Esophagus muscularis mucosa (tissue), 4 donors: ENCODE data around the gene NRXN3. TPM values are rescaled to one million over a fixed set of nuclear protein-coding genes. Genes with fewer than 3 reads are reported as not detected.

ENCODE experiments used
- DNase-seq: peaks from one replicate; pipeline ENCODE4 v3.0.0-alpha.2; 2017; ENCODE audit errors: extremely low spot score
- H3K27ac ChIP-seq, 4 donors: fragments of 200-600 bp; sonication (generic); replicated peaks in 1 of 4; 1 replicate in 3 of 4; 2 replicates in 1 of 4; pipeline ENCODE4 v1.5.1; 2016 to 2019; ENCODE audit warnings: mild to moderate bottlenecking in 1 of 4
- H3K27me3 ChIP-seq, 4 donors: fragments of 200-600 bp; sonication (generic); one replicate each; pipeline versions ENCODE4 v1.5.1 to v1.6.0; 2016 to 2019
- H3K36me3 ChIP-seq, 4 donors: fragments of 200-600 bp; sonication (generic); one replicate each; pipeline ENCODE4 v1.5.1; 2016 to 2019
- H3K4me1 ChIP-seq, 4 donors: fragments of 200-600 bp; sonication (generic); one replicate each; pipeline ENCODE4 v1.5.1; 2016 to 2019
- H3K4me3 ChIP-seq, 4 donors: fragments of 200-600 bp; sonication (generic); 1 replicate in 2 of 4; 2 replicates in 2 of 4; pipeline ENCODE4 v1.5.1; 2016 to 2019; ENCODE audit warnings: mild to moderate bottlenecking in 4 of 4, moderate library complexity in 1 of 4
- H3K9me3 ChIP-seq, 4 donors: fragments of 200-600 bp; sonication (generic); 1 replicate in 3 of 4; 2 replicates in 1 of 4; pipeline ENCODE4 v1.5.1; 2016 to 2019
- EP300 ChIP-seq: sonication (generic); formaldehyde crosslinking; IDR thresholded peaks from one replicate; pipeline ENCODE4 v1.6.1; 2017; ENCODE audit warnings: antibody characterized with exemption
- POLR2A ChIP-seq: fragments of 450-650 bp; IDR thresholded peaks from one replicate; pipeline ENCODE4 v1.6.1; 2017; ENCODE audit warnings: antibody characterized with exemption, moderate library complexity, mild to moderate bottlenecking, low read depth
- POLR2AphosphoS5 ChIP-seq, 2 donors: sonication (generic); formaldehyde crosslinking; IDR thresholded peaks; one replicate each; pipeline ENCODE4 v1.6.1; 2017; ENCODE audit warnings: antibody characterized with exemption in 2 of 2
- WGBS: methylation state at CpG from one replicate; pipeline ENCODE4 v1.1.5; 2018; 5-methylcytosine and 5-hydroxymethylcytosine counted together
- intact Hi-C: fragments of 100-400 bp; cut with DNase I; formaldehyde crosslinking; loops from one replicate; pipeline ENCODE4 v1.15.1; 2023
- total RNA-seq, 4 donors: library from RNA; depleted of rRNA; stranded (reverse); fragments of >200 nt; gene quantifications; one replicate each; pipeline versions ENCODE4 v1.1.0 to v1.2.1, GENCODE V29; 2016
- TF ChIP-seq, protein P1 (sequence below), 3 experiments: fragments of 200-600 bp in 2 of 3; fragments of 450-650 bp in 1 of 3; sonication (generic) in 2 of 3; IDR thresholded peaks; one replicate each; pipeline ENCODE4 v1.5.1; 2017 to 2019; ENCODE audit warnings: antibody characterized with exemption in 3 of 3, mild to moderate bottlenecking in 2 of 3, moderate library complexity in 1 of 3

NRXN3 gene
- total RNA-seq, 4 donors from 2014 or later: 71.1 to 159 (median 122) TPM

DNA sequence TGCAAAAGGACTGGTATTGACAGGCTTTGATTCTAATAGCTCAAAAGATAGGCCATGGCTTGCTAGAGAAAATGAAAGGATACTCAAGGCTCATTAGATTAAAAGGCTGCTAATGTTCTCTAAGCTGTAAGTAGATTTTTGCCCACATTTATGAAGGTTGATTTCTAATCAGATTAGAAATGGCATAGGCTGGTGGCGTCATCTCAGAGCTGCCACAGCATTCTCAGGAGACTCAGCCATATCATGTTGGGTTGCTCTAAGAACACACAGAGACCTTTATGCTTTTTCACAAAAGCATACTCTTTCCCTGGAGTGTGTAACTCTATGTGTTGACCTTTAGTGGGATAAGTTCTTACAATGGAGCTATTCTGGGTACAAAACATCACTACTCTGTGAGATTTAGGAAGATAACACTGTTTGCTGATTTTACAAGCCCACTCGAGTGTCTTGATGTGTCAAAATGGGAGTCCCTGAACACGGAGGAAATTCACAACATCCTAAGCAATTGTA lies 576.0 kb downstream of the NRXN3 start:
- Histone ChIP-seq H3K9me3 (no peaks in the 10 kb centered on the region), H3K27ac (no peak overlapping the region), H3K4me1 (no peaks in the 10 kb centered on the region), H3K36me3 (no peaks in the 10 kb centered on the region), H3K4me3 (no peak overlapping the region), H3K27me3 (no peaks in the 10 kb centered on the region)
- TF ChIP-seq POLR2AphosphoS5 (IDR thresholded peaks at IDR 0.05): no peak
- TF ChIP-seq POLR2A: no peak
- TF ChIP-seq, protein P1, sequence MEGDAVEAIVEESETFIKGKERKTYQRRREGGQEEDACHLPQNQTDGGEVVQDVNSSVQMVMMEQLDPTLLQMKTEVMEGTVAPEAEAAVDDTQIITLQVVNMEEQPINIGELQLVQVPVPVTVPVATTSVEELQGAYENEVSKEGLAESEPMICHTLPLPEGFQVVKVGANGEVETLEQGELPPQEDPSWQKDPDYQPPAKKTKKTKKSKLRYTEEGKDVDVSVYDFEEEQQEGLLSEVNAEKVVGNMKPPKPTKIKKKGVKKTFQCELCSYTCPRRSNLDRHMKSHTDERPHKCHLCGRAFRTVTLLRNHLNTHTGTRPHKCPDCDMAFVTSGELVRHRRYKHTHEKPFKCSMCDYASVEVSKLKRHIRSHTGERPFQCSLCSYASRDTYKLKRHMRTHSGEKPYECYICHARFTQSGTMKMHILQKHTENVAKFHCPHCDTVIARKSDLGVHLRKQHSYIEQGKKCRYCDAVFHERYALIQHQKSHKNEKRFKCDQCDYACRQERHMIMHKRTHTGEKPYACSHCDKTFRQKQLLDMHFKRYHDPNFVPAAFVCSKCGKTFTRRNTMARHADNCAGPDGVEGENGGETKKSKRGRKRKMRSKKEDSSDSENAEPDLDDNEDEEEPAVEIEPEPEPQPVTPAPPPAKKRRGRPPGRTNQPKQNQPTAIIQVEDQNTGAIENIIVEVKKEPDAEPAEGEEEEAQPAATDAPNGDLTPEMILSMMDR (IDR thresholded peaks at IDR 0.05): no peak
- TF ChIP-seq EP300: no peak
- intact Hi-C loops: no loop called here
- DNase-seq: no peak
- 77% methylated on average over 3 of the region's 3 CpGs for WGBS

- intact Hi-C loops: no loop called here
- Histone ChIP-seq H3K27ac (no peak overlapping the region), H3K4me3 (no peak overlapping the region), H3K4me1 (no peaks in the 10 kb centered on the region), H3K9me3 (no peaks in the 10 kb centered on the region), H3K36me3 (no peaks in the 10 kb centered on the region), H3K27me3 (no peaks in the 10 kb centered on the region)
- WGBS: 60% methylated on average over 2 of the region's 2 CpGs
- TF ChIP-seq POLR2AphosphoS5 (IDR thresholded peaks at IDR 0.05): no peak
- TF ChIP-seq, protein P1 (IDR thresholded peaks at IDR 0.05): no peak
- TF ChIP-seq EP300: no peak
- no peak for TF ChIP-seq POLR2A
- DNase-seq: no peak
Observed at GRCh38 chr14:78747813-78748212, 577.6 kb downstream of the NRXN3 start.

DNA sequence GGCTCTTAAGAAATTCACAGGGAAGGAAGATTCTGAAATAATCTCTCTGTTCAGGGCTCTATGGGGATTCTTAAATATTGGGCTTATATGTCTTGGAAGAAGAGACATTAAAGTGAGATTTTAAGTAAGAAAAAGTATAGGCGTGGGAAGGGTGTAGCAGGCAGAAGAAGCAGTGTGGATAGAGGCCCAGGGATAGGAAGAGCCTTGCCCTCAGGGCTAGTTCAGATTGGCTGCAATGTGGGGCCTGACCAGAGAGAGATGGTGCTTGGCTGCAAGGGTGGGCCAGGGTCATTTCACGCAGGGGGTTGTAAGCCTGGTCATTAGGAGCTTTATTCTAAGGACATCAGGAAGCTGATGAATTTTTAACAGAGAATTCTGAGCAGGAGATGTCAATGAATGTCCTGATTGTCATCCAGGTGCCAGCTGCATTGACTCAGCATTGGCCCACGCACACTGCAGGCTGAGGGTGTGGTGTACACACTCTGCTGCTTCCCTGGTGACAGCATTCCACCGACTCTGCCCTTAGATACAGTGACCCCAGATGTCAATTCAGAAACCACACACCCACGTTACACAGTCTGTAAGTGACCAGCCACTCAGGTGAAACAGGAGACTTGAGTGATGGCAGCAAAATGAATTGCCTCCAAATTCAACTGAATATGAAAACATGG lies 582.5 kb downstream of the NRXN3 start:
- no peaks in the 10 kb centered on the region for H3K9me3 ChIP-seq
- DNase-seq: no peak
- 58% methylated on average over 5 of the region's 5 CpGs for WGBS
- intact Hi-C loops: no loop called here
- no peak overlapping the region for H3K4me3 ChIP-seq
- no peaks in the 10 kb centered on the region for H3K36me3 ChIP-seq
- no peak overlapping the region for H3K27ac ChIP-seq
- TF ChIP-seq, protein P1 (IDR thresholded peaks at IDR 0.05): no peak
- TF ChIP-seq EP300 (no peak), POLR2AphosphoS5 (IDR thresholded peaks at IDR 0.05) (no peak), POLR2A (no peak)
- no peaks in the 10 kb centered on the region for H3K27me3 ChIP-seq
- H3K4me1 ChIP-seq: no peaks in the 10 kb centered on the region

- TF ChIP-seq, protein P1 (IDR thresholded peaks at IDR 0.05): no peak
- TF ChIP-seq POLR2A (no peak), POLR2AphosphoS5 (IDR thresholded peaks at IDR 0.05) (no peak), EP300 (no peak)
- no peaks in the 10 kb centered on the region for H3K36me3 ChIP-seq
- no peaks in the 10 kb centered on the region for H3K4me1 ChIP-seq
- no peak overlapping the region for H3K27ac ChIP-seq
- no peaks in the 10 kb centered on the region for H3K27me3 ChIP-seq
- WGBS: 95% methylated on average over 6 of the region's 6 CpGs
- no peak for DNase-seq
- intact Hi-C loops: no loop called here
- H3K4me3 ChIP-seq: no peak overlapping the region
- H3K9me3 ChIP-seq: no peaks in the 10 kb centered on the region
Observed at GRCh38 chr14:78754059-78754458, 583.9 kb downstream of the NRXN3 start.

- Histone ChIP-seq H3K27me3 (no peaks in the 10 kb centered on the region), H3K9me3 (no peaks in the 10 kb centered on the region), H3K36me3 (no peaks in the 10 kb centered on the region), H3K4me3 (no peak overlapping the region), H3K27ac (no peak overlapping the region), H3K4me1 (no peaks in the 10 kb centered on the region)
- TF ChIP-seq, protein P1 (IDR thresholded peaks at IDR 0.05): peak in 1 of 3 experiments; percentile 21
- TF ChIP-seq EP300: no peak
- WGBS: 66% methylated on average over 4 of the region's 4 CpGs
- intact Hi-C loops: no loop called here
- DNase-seq: no peak
Observed at GRCh38 chr14:78758333-78758732, 588.2 kb downstream of the NRXN3 start.
